ENCODE results near the gene C20orf96.
A peak's percentile ranks its signal among the peaks of the same experiment; 100 is the strongest.
"Not testable (repeated sequence)": the region's sequence is repeated elsewhere in the genome, so short reads cannot be mapped to it uniquely, and the experiment has no call there.

C20orf96 gene, protein sequence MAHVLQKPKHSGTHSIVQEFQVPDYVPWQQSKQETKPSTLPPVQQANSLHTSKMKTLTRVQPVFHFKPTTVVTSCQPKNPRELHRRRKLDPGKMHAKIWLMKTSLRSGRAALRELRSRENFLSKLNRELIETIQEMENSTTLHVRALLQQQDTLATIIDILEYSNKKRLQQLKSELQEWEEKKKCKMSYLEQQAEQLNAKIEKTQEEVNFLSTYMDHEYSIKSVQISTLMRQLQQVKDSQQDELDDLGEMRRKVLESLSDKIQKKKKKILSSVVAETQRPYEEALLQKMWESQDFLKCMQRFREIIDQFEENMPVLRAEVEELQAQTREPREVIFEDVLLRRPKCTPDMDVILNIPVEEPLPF

DNA sequence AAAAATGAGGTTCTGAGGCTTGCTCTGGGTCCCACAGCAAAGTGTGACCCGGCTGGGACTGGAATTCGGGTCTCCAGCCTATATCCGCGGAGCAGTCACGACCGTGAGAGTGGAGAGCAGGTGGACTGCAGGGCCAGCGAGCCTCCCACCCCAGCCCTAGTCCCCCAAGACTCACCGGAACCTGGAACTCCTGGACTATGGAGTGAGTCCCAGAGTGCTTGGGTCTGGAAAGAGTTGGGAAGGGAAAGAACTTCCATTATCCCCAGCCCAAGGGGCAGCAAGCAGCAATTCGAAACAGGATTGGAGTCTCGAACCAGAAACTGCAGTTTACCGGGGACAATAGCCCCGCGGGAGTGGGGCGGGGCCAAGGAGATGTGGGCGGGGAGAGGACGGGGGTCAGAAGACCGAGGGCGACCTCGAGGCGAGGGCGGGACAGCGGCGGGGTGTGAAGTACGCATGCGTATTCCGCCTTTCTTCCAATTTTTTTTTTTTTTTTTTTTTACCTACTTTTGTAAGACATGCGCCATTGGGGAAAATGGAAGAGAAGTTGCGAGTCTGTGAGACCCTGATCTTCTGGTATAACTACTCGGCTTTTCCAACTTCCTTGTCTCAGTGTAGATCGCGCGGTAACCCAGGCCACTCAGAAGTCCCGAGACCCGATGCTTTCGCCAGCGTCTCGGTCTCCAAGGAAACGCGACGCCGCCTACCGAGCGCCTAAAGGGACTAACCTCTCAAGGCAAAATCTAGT, at the start of gene C20orf96:
Gene C20orf96 (minus strand): TSS at position 667 of the 748 bp plus-strand sequence. CDS start 140 bp downstream, at position 527.
- H3K9ac ChIP-seq (ENCODE audit: low read depth, low read length), result peak within 1 kb of the TSS; percentile 95
- peak within 1 kb of the TSS; percentile 72 for H3K27ac ChIP-seq (ENCODE audit: low read length)
- no peaks in the 10 kb centered on the region for H3K36me3 ChIP-seq (ENCODE audit: insufficient read depth, low read depth, low read length)
- H3K4me1 ChIP-seq (ENCODE audit: insufficient read depth, low read length), result peaks cover 3% of the 10 kb centered on the region; the same call in 1 of the 2 replicates
- H3K9me3 ChIP-seq (ENCODE audit: insufficient read depth, low read depth, low read length), result no peaks in the 10 kb centered on the region
- peaks cover 37% of the 10 kb centered on the region for H3K27me3 ChIP-seq (ENCODE audit: insufficient read depth, low read length)
- H3K4me3 ChIP-seq (ENCODE audit: low read length), result peak within 1 kb of the TSS; percentile 99

DNA sequence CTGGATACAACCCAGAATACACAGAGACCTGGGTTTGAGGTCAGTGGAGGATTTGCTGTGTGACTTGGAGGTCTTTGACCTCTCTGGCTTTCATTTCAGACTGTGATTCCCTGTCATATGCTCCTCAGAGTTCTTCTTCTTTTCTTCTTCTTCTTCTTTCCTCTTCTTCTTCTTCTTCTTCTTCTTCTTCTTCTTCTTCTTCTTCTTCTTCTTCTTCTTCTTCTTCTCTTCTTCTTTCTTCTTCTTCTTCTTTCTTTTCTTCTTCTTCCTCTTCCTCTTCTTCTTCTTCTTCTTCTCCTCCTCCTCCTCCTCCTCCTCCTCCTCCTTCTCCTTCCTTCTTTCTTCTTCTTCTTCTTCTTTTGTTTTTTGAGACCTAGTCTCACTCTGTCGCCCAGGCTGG, 45.5 kb upstream of the C20orf96 start:
- H3K4me3 ChIP-seq (ENCODE audit: low read length); H3K4me1 ChIP-seq (ENCODE audit: insufficient read depth, low read length); H3K27ac ChIP-seq (ENCODE audit: low read length); H3K9me3 ChIP-seq (ENCODE audit: insufficient read depth, low read depth, low read length); H3K36me3 ChIP-seq (ENCODE audit: insufficient read depth, low read depth, low read length); H3K9ac ChIP-seq (ENCODE audit: low read depth, low read length): not testable (repeated sequence)
- peaks cover 36% of the 10 kb centered on the region for H3K27me3 ChIP-seq (ENCODE audit: insufficient read depth, low read length)

DNA sequence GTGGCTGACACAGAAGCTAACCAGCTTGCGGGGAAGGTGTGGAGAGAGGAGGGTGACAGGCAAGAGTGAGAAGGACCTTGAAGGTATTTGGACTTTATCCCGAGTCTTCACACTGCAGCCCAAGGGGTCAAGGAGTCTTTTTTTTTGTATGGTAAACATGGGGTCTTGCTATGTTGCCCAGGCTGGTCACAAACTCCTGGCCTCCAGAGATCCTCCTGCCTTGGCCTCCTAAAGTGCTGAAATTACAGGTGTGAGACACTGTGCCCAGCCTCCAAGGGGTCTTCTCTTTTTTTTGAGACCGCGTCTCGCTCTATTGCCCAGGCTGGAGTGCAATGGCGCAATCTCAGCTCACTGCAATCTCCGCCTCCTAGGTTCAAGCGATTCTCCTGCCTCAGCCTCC, 44.0 kb upstream of the C20orf96 start:
- Histone ChIP-seq H3K27me3 (ENCODE audit: insufficient read depth, low read length) (peaks cover 36% of the 10 kb centered on the region), H3K4me1 (ENCODE audit: insufficient read depth, low read length) (peaks cover 4% of the 10 kb centered on the region; the same call in 1 of the 2 replicates), H3K36me3 (ENCODE audit: insufficient read depth, low read depth, low read length) (no peaks in the 10 kb centered on the region), H3K9me3 (ENCODE audit: insufficient read depth, low read depth, low read length) (no peaks in the 10 kb centered on the region), H3K9ac (ENCODE audit: low read depth, low read length) (no peak overlapping the region), H3K27ac (ENCODE audit: low read length) (no peak overlapping the region), H3K4me3 (ENCODE audit: low read length) (no peak overlapping the region)

DNA sequence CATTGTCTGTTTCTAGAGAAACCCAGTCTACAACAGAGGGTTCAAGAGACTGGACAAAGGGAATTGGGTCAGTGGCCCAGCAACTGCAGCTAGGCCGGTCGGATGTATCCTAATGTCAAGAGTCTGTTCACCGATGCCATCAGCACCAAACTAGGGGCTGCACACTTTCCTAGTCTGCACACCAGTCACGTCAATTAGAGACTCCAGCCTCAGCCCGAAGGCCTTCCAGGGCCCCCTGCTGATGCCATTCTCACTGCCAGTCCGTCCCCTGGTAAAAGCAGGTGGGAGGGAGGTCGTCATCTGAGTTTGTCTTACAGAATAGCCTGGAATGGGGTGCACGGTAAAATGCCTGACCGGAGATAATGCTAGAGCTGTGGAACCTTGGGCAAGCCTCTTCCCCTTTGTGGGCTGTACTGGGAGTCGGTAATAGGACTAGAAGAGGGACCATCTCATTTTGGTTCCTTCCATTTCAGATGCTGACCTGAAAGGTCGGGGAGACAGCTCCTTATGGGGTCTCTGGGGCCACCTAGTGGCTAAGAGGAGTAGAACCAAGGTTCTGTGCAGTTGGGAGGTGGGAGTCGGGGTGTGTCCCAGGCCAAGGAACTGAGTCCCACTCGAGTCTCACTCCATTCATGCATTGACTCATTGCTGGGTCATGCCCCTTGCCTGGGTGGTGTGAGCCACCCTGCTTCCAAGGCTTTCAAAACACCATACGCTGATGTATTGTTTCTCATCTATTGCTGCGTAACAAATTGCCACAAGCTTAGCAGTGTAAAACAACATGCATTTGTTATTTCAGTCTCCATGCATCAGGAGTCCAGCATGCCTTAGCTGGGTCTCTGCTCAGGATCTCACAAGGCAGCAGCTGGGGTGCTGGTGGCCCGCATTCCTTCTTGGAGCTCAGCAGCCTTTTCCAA, 39.9 kb upstream of the C20orf96 start:
- Histone ChIP-seq H3K9me3 (ENCODE audit: insufficient read depth, low read depth, low read length) (no peaks in the 10 kb centered on the region), H3K27ac (ENCODE audit: low read length) (no peak overlapping the region), H3K4me3 (ENCODE audit: low read length) (no peak overlapping the region), H3K4me1 (ENCODE audit: insufficient read depth, low read length) (peaks cover 14% of the 10 kb centered on the region; the same call in 1 of the 2 replicates), H3K9ac (ENCODE audit: low read depth, low read length) (no peak overlapping the region), H3K27me3 (ENCODE audit: insufficient read depth, low read length) (peaks cover 10% of the 10 kb centered on the region; the same call in 1 of the 2 replicates), H3K36me3 (ENCODE audit: insufficient read depth, low read depth, low read length) (peaks cover 9% of the 10 kb centered on the region)

DNA sequence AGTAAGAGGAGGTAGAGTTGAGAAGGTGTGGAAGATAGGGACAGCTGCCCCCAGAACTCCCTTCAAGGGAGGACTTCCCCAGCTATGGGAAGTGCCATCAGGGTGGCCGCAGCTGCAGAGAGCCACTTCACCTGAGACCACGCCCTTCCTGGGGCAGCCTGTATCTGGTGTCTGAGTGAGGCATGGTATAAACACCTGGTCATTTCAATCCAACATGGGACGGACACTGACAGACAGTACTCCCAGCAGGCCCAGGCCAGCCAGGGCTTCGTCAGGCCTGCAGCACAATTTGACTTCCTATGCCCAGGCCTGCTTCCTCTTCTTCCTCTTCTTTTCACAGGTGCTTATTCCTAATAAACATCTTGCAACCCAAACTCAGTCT, 39.3 kb upstream of the C20orf96 start:
- no peaks in the 10 kb centered on the region for H3K9me3 ChIP-seq (ENCODE audit: insufficient read depth, low read depth, low read length)
- H3K4me1 ChIP-seq (ENCODE audit: insufficient read depth, low read length), result peaks cover 14% of the 10 kb centered on the region; the same call in 1 of the 2 replicates
- H3K36me3 ChIP-seq (ENCODE audit: insufficient read depth, low read depth, low read length), result peaks cover 9% of the 10 kb centered on the region
- H3K27ac ChIP-seq (ENCODE audit: low read length), result no peak overlapping the region
- H3K27me3 ChIP-seq (ENCODE audit: insufficient read depth, low read length), result peaks cover 10% of the 10 kb centered on the region; the same call in 1 of the 2 replicates
- no peak overlapping the region; the same call in 1 of the 2 replicates for H3K4me3 ChIP-seq (ENCODE audit: low read length)
- H3K9ac ChIP-seq (ENCODE audit: low read depth, low read length), result no peak overlapping the region

DNA sequence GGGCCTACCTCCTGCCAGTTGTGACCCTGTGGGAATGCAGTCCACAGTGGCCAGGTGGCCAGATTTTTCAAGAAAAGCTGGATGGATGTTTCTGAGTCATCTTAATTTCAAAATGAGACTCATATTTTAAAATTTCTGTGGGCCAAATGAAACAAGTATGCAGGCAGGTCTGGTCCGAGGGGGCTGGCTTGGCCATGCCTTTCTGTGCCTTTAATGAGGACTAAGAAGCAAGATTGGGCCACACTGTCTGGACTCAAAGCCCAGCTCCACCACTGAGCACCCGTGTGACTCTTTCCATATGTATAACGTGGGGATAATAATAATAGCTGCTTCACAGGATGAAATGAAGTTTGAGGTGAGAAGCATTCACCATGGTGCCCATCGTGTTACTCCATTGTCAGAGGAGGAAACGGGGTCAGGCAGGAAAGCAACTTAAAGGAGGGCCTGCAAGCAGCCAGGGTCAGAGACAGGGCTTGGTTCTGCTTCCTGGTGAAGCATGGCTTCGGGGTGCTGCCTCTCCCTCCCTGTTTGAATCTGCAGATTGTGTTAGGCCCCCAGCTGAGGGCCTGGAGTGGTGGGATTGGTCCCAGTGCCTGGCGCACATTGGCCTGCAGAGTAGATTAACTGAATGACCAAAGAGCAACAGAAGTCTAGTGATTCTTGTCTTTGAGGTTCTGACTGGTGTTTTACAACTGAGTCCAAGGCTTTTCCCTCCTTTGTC, 38.6 kb upstream of the C20orf96 start:
- Histone ChIP-seq H3K27ac (ENCODE audit: low read length) (no peak overlapping the region), H3K4me1 (ENCODE audit: insufficient read depth, low read length) (peaks cover 14% of the 10 kb centered on the region; the same call in 1 of the 2 replicates), H3K27me3 (ENCODE audit: insufficient read depth, low read length) (peaks cover 10% of the 10 kb centered on the region; the same call in 1 of the 2 replicates), H3K9ac (ENCODE audit: low read depth, low read length) (no peak overlapping the region), H3K9me3 (ENCODE audit: insufficient read depth, low read depth, low read length) (no peaks in the 10 kb centered on the region), H3K4me3 (ENCODE audit: low read length) (peak overlapping the region; percentile 92; the same call in 1 of the 2 replicates), H3K36me3 (ENCODE audit: insufficient read depth, low read depth, low read length) (peaks cover 9% of the 10 kb centered on the region)

DNA sequence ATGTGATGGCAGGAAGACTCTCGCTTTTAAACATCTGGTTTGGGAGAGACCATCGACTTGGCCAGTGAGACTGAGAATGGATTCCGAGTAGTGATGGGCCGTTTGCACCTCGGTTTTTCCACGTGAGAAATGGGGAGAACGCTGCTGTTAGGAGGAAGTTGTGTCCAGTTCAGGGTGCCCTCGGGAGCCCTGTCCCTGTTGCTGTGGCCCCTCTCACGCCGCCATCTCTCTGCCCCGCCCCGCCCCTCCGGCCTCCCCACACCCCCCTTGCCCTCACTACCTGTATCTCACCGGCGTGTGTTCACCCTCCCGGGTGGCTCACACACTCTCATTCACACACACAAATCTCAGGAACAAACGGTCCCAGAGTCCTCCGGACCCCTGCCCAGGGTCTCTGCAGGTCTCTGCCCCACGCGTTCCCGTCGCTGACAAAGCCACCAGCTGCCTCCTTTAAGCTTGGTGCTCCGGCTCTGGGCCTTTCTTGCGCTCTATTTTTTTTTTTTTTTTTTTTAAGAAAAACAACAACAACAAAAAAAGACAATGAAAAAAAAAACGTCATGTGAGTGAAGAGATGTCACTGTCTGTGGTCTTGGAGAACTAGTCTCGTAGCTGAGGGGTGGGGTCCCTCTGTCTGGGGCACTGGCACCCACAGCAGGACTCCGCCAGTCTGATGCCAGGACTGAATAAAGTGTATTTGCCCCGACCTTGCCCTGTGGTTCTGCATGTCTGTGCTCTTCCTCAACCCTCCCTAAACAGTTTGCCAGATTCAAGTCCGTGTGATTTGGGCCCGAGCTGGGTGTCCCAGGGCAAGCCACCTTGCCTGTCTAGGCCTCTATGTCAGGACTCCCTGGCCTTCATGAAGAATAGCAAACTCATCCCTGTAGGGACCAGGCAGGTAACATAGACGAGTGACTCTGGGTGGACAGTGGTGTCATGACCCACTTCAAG, 37.8 kb upstream of the C20orf96 start:
- peak overlapping the region; percentile 92 for H3K4me3 ChIP-seq (ENCODE audit: low read length)
- peak overlapping the region; percentile 82; the same call in 1 of the 2 replicates for H3K9ac ChIP-seq (ENCODE audit: low read depth, low read length)
- no peak overlapping the region for H3K27ac ChIP-seq (ENCODE audit: low read length)
- H3K27me3 ChIP-seq (ENCODE audit: insufficient read depth, low read length), result peaks cover 5% of the 10 kb centered on the region; the same call in 1 of the 2 replicates
- no peaks in the 10 kb centered on the region for H3K9me3 ChIP-seq (ENCODE audit: insufficient read depth, low read depth, low read length)
- H3K4me1 ChIP-seq (ENCODE audit: insufficient read depth, low read length), result peaks cover 18% of the 10 kb centered on the region; the same call in 1 of the 2 replicates
- peaks cover 9% of the 10 kb centered on the region for H3K36me3 ChIP-seq (ENCODE audit: insufficient read depth, low read depth, low read length)

DNA sequence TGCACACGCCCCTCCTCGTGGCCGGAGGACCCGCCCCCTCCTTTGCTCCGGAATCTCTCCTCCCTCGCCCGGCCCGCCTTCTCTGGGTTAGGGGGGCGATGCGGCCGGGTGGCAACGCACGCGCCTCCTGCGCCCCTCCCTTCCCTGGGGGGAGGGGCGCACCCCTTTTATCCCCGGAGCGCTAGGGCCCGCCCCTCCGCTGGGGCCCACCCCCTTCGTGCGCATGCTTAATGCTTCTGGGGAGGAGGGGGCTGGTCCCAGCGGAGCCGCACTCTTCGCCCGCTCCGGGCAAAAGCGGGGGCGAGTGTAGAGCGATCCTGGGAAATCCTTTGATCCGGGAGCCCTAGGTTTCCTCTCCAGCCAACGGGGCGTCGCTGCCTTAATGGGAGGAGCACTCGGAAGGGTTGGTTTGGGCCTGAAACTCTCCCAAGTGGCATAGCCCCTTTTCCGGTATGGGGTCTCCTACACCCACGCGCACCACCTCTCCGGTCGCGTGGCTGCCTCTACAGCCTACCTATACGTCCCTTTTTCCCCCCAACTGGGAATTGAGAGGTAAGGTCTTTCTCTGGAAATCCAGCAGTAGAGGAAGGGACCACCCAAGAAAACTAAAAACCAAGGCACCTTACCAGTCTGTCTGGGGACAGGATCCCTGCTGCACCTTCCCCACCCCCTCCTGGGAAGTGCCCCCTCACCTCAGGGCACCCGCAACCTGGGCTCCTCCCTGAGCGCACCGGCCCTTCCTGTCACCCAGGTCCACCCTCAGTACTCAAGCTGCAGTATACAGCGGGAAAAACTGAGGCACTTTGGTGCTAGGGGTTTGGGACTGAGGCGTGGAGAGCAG, 36.9 kb upstream of the C20orf96 start:
- Histone ChIP-seq H3K9ac (ENCODE audit: low read depth, low read length) (peak overlapping the region; percentile 82), H3K27me3 (ENCODE audit: insufficient read depth, low read length) (peaks cover 4% of the 10 kb centered on the region; the same call in 1 of the 2 replicates), H3K4me1 (ENCODE audit: insufficient read depth, low read length) (peaks cover 27% of the 10 kb centered on the region), H3K27ac (ENCODE audit: low read length) (no peak overlapping the region), H3K9me3 (ENCODE audit: insufficient read depth, low read depth, low read length) (no peaks in the 10 kb centered on the region), H3K4me3 (ENCODE audit: low read length) (peak overlapping the region; percentile 92), H3K36me3 (ENCODE audit: insufficient read depth, low read depth, low read length) (peaks cover 9% of the 10 kb centered on the region)

DNA sequence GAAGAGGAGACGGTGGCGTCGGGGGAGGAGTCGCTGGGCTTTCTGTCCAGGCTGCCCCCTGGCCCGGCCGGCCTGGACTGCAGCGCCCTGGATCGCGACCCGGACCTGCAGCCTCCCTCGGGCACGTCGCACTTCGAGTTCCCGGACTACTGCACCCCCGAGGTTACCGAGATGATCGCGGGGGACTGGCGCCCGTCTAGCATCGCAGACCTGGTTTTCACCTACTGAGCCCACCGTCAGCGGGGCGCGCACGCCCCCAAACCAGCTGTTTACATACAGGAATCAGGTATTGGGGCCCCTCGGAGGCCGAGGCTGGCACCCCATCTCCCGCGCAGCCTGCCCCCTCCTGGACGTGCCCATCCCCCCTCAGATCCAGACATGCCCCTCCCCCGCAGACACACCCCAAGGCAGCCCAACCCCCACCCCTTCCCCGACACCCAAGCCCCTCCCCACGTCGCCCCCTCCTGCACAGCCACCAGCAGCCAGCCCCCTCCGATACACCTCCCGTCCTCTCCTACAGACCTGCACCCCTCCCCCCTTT, 36.2 kb upstream of the C20orf96 start:
- Histone ChIP-seq H3K27me3 (ENCODE audit: insufficient read depth, low read length) (no peaks in the 10 kb centered on the region), H3K36me3 (ENCODE audit: insufficient read depth, low read depth, low read length) (peaks cover 9% of the 10 kb centered on the region), H3K9ac (ENCODE audit: low read depth, low read length) (peak overlapping the region; percentile 91; the same call in 1 of the 2 replicates), H3K9me3 (ENCODE audit: insufficient read depth, low read depth, low read length) (no peaks in the 10 kb centered on the region), H3K4me1 (ENCODE audit: insufficient read depth, low read length) (peaks cover 29% of the 10 kb centered on the region), H3K27ac (ENCODE audit: low read length) (peak overlapping the region; percentile 54), H3K4me3 (ENCODE audit: low read length) (peak overlapping the region; percentile 92)

Measured in iPS-20b (cell line).